Hindlimb muscle (tissue), 1 donor: ENCODE data around the gene MTARC2. TPM values are rescaled to one million over a fixed set of nuclear protein-coding genes. Genes with fewer than 3 reads are reported as not detected.
A peak's percentile ranks its signal among the peaks of the same experiment; 100 is the strongest.
"Not testable (repeated sequence)": the region's sequence is repeated elsewhere in the genome, so short reads cannot be mapped to it uniquely, and the experiment has no call there.

ENCODE experiments used
- DNase-seq: peaks from one replicate; pipeline ENCODE4 v3.0.0-alpha.2; 2013
- polyA plus RNA-seq: library from polyadenylated mRNA; unstranded; fragments of 120-200 nt; gene quantifications from one replicate; pipeline ENCODE4 v1.2.1, GENCODE V29; 2013; ENCODE audit not compliant: insufficient read length

Gene MTARC2
- 17.4 TPM for polyA plus RNA-seq

- peak; percentile 79 for DNase-seq
These were observed at the start of gene MTARC2 for GRCh38 chr1:220748089-220748934. Gene MTARC2 (plus strand): TSS chr1:220748322. CDS start chr1:220748532, 210 bp downstream.

GRCh38 chr1:220698607-220699016 lies 49.5 kb upstream of the MTARC2 start:
- DNase-seq, result no peak

GRCh38 chr1:220699044-220699443 lies 49.1 kb upstream of the MTARC2 start:
- no peak for DNase-seq

GRCh38 chr1:220700556-220701179 lies 47.5 kb upstream of the MTARC2 start:
- no peak for DNase-seq

GRCh38 chr1:220701974-220702373 lies 46.1 kb upstream of the MTARC2 start:
- no peak for DNase-seq

GRCh38 chr1:220702733-220703270 lies 45.3 kb upstream of the MTARC2 start:
- DNase-seq, result no peak

- no peak for DNase-seq
These were observed 44.8 kb upstream of the MTARC2 start for GRCh38 chr1:220703305-220703704.

- DNase-seq, result no peak
These were observed 42.3 kb upstream of the MTARC2 start for GRCh38 chr1:220705782-220706181.

- DNase-seq, result no peak
These were observed 41.6 kb upstream of the MTARC2 start for GRCh38 chr1:220706480-220706879.

- no peak for DNase-seq
These were observed 41.0 kb upstream of the MTARC2 start for GRCh38 chr1:220707160-220707559.

GRCh38 chr1:220708244-220708643 lies 39.9 kb upstream of the MTARC2 start:
- no peak for DNase-seq

- DNase-seq, result no peak
These were observed 39.0 kb upstream of the MTARC2 start for GRCh38 chr1:220708936-220709801.

GRCh38 chr1:220710333-220710732 lies 37.8 kb upstream of the MTARC2 start:
- no peak for DNase-seq

- no peak for DNase-seq
These were observed 36.9 kb upstream of the MTARC2 start for GRCh38 chr1:220711056-220711809.

GRCh38 chr1:220715986-220716385 lies 32.1 kb upstream of the MTARC2 start:
- DNase-seq, result not testable (repeated sequence)

GRCh38 chr1:220717800-220718640 lies 30.1 kb upstream of the MTARC2 start:
- DNase-seq, result no peak

GRCh38 chr1:220721266-220721665 lies 26.9 kb upstream of the MTARC2 start:
- DNase-seq, result not testable (repeated sequence)

GRCh38 chr1:220726634-220727033 lies 21.5 kb upstream of the MTARC2 start:
- no peak for DNase-seq

GRCh38 chr1:220727519-220727918 lies 20.6 kb upstream of the MTARC2 start:
- no peak for DNase-seq

GRCh38 chr1:220730486-220730885 lies 17.6 kb upstream of the MTARC2 start:
- no peak for DNase-seq

GRCh38 chr1:220732137-220732536 lies 16.0 kb upstream of the MTARC2 start:
- no peak for DNase-seq
